ENCODE measurements around the gene SMARCAL1. TPM values are rescaled to one million over a fixed set of nuclear protein-coding genes. Genes with fewer than 3 reads are reported as not detected.
A peak's percentile ranks its signal among the peaks of the same experiment; 100 is the strongest.

SMARCAL1 gene
- total and polyA plus RNA-seq, 9 of the 15 experiments (the other 6 are each of a cell fraction or from before 2014, with no cell fraction given) = 8.2 to 27.9 (median 12.4) TPM

DNA sequence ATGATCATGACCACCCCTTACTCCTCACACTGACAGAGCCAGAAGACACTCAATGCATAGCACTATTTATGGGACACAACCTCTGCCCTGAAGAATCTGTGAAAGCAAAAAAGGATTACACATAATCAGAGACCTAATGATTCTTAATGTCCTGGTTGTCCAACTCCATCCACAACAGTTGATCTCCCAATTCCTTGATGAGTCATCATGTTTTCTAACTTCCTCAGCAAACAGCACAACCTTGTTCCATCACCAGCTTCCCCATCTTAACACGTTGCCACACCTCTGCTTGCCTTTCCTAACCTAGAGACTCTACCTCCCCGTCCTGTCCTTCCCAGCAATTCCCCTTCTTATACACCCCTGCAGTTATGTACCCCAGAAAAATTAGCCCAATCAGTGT, 26.8 kb upstream of the SMARCAL1 start (continued):
- TF ChIP-seq, protein P1, sequence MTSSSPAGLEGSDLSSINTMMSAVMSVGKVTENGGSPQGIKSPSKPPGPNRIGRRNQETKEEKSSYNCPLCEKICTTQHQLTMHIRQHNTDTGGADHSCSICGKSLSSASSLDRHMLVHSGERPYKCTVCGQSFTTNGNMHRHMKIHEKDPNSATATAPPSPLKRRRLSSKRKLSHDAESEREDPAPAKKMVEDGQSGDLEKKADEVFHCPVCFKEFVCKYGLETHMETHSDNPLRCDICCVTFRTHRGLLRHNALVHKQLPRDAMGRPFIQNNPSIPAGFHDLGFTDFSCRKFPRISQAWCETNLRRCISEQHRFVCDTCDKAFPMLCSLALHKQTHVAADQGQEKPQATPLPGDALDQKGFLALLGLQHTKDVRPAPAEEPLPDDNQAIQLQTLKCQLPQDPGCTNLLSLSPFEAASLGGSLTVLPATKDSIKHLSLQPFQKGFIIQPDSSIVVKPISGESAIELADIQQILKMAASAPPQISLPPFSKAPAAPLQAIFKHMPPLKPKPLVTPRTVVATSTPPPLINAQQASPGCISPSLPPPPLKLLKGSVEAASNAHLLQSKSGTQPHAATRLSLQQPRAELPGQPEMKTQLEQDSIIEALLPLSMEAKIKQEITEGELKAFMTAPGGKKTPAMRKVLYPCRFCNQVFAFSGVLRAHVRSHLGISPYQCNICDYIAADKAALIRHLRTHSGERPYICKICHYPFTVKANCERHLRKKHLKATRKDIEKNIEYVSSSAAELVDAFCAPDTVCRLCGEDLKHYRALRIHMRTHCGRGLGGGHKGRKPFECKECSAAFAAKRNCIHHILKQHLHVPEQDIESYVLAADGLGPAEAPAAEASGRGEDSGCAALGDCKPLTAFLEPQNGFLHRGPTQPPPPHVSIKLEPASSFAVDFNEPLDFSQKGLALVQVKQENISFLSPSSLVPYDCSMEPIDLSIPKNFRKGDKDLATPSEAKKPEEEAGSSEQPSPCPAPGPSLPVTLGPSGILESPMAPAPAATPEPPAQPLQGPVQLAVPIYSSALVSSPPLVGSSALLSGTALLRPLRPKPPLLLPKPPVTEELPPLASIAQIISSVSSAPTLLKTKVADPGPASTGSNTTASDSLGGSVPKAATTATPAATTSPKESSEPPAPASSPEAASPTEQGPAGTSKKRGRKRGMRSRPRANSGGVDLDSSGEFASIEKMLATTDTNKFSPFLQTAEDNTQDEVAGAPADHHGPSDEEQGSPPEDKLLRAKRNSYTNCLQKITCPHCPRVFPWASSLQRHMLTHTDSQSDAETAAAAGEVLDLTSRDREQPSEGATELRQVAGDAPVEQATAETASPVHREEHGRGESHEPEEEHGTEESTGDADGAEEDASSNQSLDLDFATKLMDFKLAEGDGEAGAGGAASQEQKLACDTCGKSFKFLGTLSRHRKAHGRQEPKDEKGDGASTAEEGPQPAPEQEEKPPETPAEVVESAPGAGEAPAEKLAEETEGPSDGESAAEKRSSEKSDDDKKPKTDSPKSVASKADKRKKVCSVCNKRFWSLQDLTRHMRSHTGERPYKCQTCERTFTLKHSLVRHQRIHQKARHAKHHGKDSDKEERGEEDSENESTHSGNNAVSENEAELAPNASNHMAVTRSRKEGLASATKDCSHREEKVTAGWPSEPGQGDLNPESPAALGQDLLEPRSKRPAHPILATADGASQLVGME (CRISPR knock-in tag; IDR thresholded peaks at IDR 0.05) = no peak
- TF ChIP-seq, protein P2, sequence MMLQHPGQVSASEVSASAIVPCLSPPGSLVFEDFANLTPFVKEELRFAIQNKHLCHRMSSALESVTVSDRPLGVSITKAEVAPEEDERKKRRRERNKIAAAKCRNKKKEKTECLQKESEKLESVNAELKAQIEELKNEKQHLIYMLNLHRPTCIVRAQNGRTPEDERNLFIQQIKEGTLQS (IDR thresholded peaks at IDR 0.05) = peak; percentile 52
- TF ChIP-seq, protein P2 (CRISPR knock-in tag; conservative IDR thresholded peaks at IDR 0.05) = no peak
- no peak for TF ChIP-seq PHB (CRISPR knock-in tag; IDR thresholded peaks at IDR 0.05)
- TF ChIP-seq, protein P3, sequence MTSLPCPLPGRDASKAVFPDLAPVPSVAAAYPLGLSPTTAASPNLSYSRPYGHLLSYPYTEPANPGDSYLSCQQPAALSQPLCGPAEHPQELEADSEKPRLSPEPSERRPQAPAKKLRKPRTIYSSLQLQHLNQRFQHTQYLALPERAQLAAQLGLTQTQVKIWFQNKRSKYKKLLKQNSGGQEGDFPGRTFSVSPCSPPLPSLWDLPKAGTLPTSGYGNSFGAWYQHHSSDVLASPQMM (CRISPR knock-in tag; IDR thresholded peaks at IDR 0.05) = no peak
- TF ChIP-seq, protein P4, sequence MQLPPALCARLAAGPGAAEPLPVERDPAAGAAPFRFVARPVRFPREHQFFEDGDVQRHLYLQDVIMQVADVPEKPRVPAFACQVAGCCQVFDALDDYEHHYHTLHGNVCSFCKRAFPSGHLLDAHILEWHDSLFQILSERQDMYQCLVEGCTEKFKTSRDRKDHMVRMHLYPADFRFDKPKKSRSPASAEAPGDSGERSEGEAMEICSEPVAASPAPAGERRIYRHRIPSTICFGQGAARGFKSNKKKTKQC (CRISPR knock-in tag; IDR thresholded peaks at IDR 0.05) = no peak
- no peak for TF ChIP-seq SIN3A (IDR thresholded peaks at IDR 0.05; ENCODE audit: borderline replicate concordance in 2 of 2, control insufficient read depth in 1 of 2, low read depth in 2 of 2, low read length in 2 of 2)
- TF ChIP-seq SMAD4 (CRISPR knock-in tag; conservative IDR thresholded peaks at IDR 0.05) = no peak
- no peak for TF ChIP-seq RB1 (IDR thresholded peaks at IDR 0.05; ENCODE audit: low read depth)
- TF ChIP-seq, protein P5, sequence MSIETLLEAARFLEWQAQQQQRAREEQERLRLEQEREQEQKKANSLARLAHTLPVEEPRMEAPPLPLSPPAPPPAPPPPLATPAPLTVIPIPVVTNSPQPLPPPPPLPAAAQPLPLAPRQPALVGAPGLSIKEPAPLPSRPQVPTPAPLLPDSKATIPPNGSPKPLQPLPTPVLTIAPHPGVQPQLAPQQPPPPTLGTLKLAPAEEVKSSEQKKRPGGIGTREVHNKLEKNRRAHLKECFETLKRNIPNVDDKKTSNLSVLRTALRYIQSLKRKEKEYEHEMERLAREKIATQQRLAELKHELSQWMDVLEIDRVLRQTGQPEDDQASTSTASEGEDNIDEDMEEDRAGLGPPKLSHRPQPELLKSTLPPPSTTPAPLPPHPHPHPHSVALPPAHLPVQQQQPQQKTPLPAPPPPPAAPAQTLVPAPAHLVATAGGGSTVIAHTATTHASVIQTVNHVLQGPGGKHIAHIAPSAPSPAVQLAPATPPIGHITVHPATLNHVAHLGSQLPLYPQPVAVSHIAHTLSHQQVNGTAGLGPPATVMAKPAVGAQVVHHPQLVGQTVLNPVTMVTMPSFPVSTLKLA (conservative IDR thresholded peaks at IDR 0.05) = no peak
- no peak for TF ChIP-seq EP300 (IDR thresholded peaks at IDR 0.05; ENCODE audit: low read length)
- TF ChIP-seq CBX2 (IDR thresholded peaks at IDR 0.05; ENCODE audit: insufficient read depth, low read length, poor library complexity, severe bottlenecking) = no peak
- no peak for TF ChIP-seq ZNF584 (CRISPR knock-in tag; IDR thresholded peaks at IDR 0.05; ENCODE audit: low read depth)
- no peak for TF ChIP-seq RBFOX2 (IDR thresholded peaks at IDR 0.05; ENCODE audit: low read depth, low read length)
- no peak for TF ChIP-seq FUS (optimal IDR thresholded peaks at IDR 0.05; ENCODE audit: low read depth, low read length)
- peak; percentile 34; the same call in 1 of the 2 replicates for TF ChIP-seq MAFF (IDR thresholded peaks at IDR 0.05; ENCODE audit: low read length)
- TF ChIP-seq DDX20 (tag; IDR thresholded peaks at IDR 0.05; ENCODE audit: low read depth) = no peak
- no peak for TF ChIP-seq RBM17 (IDR thresholded peaks at IDR 0.05; ENCODE audit: borderline replicate concordance, low read depth, low read length)
- no peak for TF ChIP-seq ZNF274 (IDR thresholded peaks at IDR 0.05; ENCODE audit: borderline replicate concordance, low read depth, low read length)
- TF ChIP-seq NCOA6 (IDR thresholded peaks at IDR 0.05) = no peak

All from K562 (cell line).